Mucosa of stomach (tissue), 1 donor: ENCODE data around the gene GARIN3.
"Not testable (repeated sequence)": the region's sequence is repeated elsewhere in the genome, so short reads cannot be mapped to it uniquely, and the experiment has no call there.

Experiments used
- H3K27me3 ChIP-seq: one replicate; pipeline ENCODE4 v1.7.0; 2013; ENCODE audit warnings: mild to moderate bottlenecking, low read length; ENCODE audit not compliant: control insufficient read depth, insufficient read depth
- H3K36me3 ChIP-seq: one replicate; pipeline ENCODE4 v1.7.0; 2013; ENCODE audit warnings: low read length; ENCODE audit not compliant: control insufficient read depth, insufficient read depth
- H3K4me1 ChIP-seq: one replicate; pipeline ENCODE4 v1.7.0; 2013; ENCODE audit warnings: mild to moderate bottlenecking, low read length; ENCODE audit not compliant: control insufficient read depth, insufficient read depth
- H3K4me3 ChIP-seq: one replicate; pipeline ENCODE4 v1.7.0; 2013; ENCODE audit warnings: low read length
- H3K9ac ChIP-seq: one replicate; pipeline ENCODE4 v1.7.0; 2013; ENCODE audit warnings: mild to moderate bottlenecking, low read length, moderate library complexity
- H3K9me3 ChIP-seq: one replicate; pipeline ENCODE4 v1.7.0; 2013; ENCODE audit warnings: mild to moderate bottlenecking, low read length, moderate library complexity; ENCODE audit not compliant: control insufficient read depth
- donor health status: Pancreatic carcinoma.

The GARIN3 gene

GRCh38 chr5:157166214-157167213 lies at the start of gene GARIN3:
GARIN3 (minus strand) TSS chr5:157166264; CDS start chr5:157166168, 96 bp downstream.
- Histone ChIP-seq H3K36me3 (no peaks in the 10 kb centered on the region), H3K9ac (no peak within 1 kb of the TSS), H3K9me3 (no peaks in the 10 kb centered on the region), H3K27me3 (no peaks in the 10 kb centered on the region), H3K4me1 (no peaks in the 10 kb centered on the region), H3K4me3 (no peak within 1 kb of the TSS)

GRCh38 chr5:157215514-157216167 lies 49.6 kb upstream of the GARIN3 start:
- H3K27me3 ChIP-seq, result no peaks in the 10 kb centered on the region
- H3K9me3 ChIP-seq, result no peaks in the 10 kb centered on the region
- no peak overlapping the region for H3K9ac ChIP-seq
- H3K4me1 ChIP-seq, result no peaks in the 10 kb centered on the region
- H3K36me3 ChIP-seq, result no peaks in the 10 kb centered on the region
- H3K4me3 ChIP-seq, result no peak overlapping the region

DNA sequence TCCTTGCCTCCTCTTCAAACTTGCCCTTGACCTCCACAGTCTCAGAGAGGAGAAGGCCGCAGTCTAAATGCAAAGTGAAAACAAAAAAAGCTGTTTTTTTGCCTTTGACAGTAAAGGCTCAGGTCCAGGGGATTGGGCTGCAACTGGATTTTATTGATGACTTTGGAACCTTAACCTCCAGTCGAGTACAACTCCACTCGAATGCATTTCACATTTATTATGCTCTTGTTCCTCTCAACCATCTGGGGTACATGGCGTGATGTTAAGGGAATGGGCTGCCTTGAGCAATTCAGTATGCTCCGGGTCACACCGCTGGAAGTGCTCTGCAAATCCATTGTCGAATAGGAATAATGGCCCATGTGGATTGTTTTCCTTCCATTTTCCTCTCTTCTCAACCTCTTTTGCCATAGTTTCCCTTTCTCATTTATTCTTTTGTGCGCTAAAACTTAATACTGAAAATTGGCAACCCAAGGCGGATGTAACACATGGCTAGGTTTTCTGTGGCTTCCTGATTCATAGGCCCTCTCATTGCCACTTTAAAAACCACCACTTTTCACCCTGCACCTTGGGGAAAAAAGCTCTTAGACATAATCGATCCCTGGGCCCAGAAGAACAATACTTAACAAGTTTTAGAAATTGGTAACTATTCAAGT lies 48.9 kb upstream of the GARIN3 start:
- no peaks in the 10 kb centered on the region for H3K27me3 ChIP-seq
- H3K9ac ChIP-seq, result no peak overlapping the region
- H3K4me3 ChIP-seq, result no peak overlapping the region
- no peaks in the 10 kb centered on the region for H3K36me3 ChIP-seq
- no peaks in the 10 kb centered on the region for H3K9me3 ChIP-seq
- no peaks in the 10 kb centered on the region for H3K4me1 ChIP-seq

DNA sequence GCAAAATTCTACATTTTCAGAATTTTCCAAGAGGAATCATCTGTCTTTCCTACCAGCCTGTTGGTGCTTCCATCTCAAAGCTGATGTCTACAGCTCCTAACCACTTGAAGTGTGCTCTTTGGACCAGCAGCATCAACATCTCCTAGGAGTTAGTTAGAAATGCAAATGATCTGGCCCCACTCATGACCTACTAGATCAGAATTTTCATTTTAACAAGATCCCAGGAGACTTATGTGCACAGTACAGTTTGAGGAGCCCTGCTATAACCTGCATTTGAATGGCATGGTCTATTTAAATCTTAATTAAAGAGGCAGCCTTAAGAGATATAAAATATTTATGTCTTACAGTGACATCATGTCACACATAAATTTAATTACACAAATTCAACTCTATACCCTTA lies 48.4 kb upstream of the GARIN3 start:
- H3K4me3 ChIP-seq, result no peak overlapping the region
- no peaks in the 10 kb centered on the region for H3K4me1 ChIP-seq
- H3K9me3 ChIP-seq, result no peaks in the 10 kb centered on the region
- H3K36me3 ChIP-seq, result no peaks in the 10 kb centered on the region
- no peak overlapping the region for H3K9ac ChIP-seq
- no peaks in the 10 kb centered on the region for H3K27me3 ChIP-seq

- no peaks in the 10 kb centered on the region for H3K27me3 ChIP-seq
- no peak overlapping the region for H3K4me3 ChIP-seq
- no peak overlapping the region for H3K9ac ChIP-seq
- H3K9me3 ChIP-seq, result no peaks in the 10 kb centered on the region
- H3K36me3 ChIP-seq, result no peaks in the 10 kb centered on the region
- H3K4me1 ChIP-seq, result no peaks in the 10 kb centered on the region
These were observed 47.6 kb upstream of the GARIN3 start for GRCh38 chr5:157213527-157214243.

- Histone ChIP-seq H3K4me3 (no peak overlapping the region), H3K9me3 (no peaks in the 10 kb centered on the region), H3K4me1 (no peaks in the 10 kb centered on the region), H3K27me3 (no peaks in the 10 kb centered on the region), H3K9ac (no peak overlapping the region), H3K36me3 (no peaks in the 10 kb centered on the region)
These were observed 46.2 kb upstream of the GARIN3 start for GRCh38 chr5:157212307-157212706.

DNA sequence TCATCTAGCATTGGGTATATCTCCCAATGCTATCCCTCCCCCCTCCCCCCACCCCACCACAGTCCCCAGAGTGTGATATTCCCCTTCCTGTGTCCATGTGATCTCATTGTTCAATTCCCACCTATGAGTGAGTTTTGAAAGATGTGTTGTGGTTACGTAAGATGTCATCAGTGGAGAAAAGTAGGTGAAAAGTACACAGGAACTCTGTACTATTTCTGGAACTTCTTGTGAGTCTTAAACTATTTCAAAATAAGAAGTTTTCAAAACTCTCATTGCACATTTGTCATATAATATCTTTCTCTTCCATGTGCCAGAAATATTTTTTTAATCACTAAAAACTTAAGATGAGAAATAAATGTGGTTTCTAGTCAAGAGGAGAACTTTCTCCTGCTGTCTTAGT lies 44.6 kb upstream of the GARIN3 start:
- not testable (repeated sequence) for H3K36me3 ChIP-seq, H3K27me3 ChIP-seq, H3K9me3 ChIP-seq, H3K9ac ChIP-seq, H3K4me1 ChIP-seq, H3K4me3 ChIP-seq

- Histone ChIP-seq H3K36me3 (no peaks in the 10 kb centered on the region), H3K9ac (no peak overlapping the region), H3K27me3 (no peaks in the 10 kb centered on the region), H3K4me1 (no peaks in the 10 kb centered on the region), H3K9me3 (no peaks in the 10 kb centered on the region), H3K4me3 (no peak overlapping the region)
These were observed 39.6 kb upstream of the GARIN3 start for GRCh38 chr5:157205708-157206107.

GRCh38 chr5:157204765-157205164 lies 38.7 kb upstream of the GARIN3 start:
- Histone ChIP-seq H3K4me1 (no peaks in the 10 kb centered on the region), H3K4me3 (no peak overlapping the region), H3K9ac (no peak overlapping the region), H3K27me3 (no peaks in the 10 kb centered on the region), H3K9me3 (no peaks in the 10 kb centered on the region), H3K36me3 (no peaks in the 10 kb centered on the region)

DNA sequence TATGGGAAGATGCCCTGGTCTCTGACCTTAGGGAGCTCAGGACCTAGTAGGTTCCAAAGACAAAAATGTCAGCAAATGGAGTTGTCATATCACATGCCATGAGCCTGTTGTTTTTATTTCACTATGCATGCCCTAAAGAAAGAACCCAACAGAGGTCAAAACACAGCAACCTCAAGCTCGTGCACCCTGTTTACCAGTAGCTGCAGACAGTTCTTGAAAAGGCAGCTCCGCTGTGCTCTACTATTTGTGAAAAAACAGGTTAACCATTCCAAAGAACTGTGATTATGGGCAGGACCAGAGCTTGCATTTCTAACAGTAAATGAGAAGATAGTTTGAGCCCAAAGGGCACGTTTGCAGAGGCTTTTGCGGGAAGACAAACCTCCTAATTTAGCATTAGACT lies 37.4 kb upstream of the GARIN3 start:
- Histone ChIP-seq H3K27me3 (no peaks in the 10 kb centered on the region), H3K9ac (no peak overlapping the region), H3K36me3 (no peaks in the 10 kb centered on the region), H3K4me3 (no peak overlapping the region), H3K9me3 (no peaks in the 10 kb centered on the region), H3K4me1 (no peaks in the 10 kb centered on the region)

- H3K4me3 ChIP-seq, result no peak overlapping the region
- H3K27me3 ChIP-seq, result no peaks in the 10 kb centered on the region
- H3K9me3 ChIP-seq, result no peaks in the 10 kb centered on the region
- H3K9ac ChIP-seq, result no peak overlapping the region
- H3K4me1 ChIP-seq, result no peaks in the 10 kb centered on the region
- H3K36me3 ChIP-seq, result no peaks in the 10 kb centered on the region
These were observed 35.8 kb upstream of the GARIN3 start for GRCh38 chr5:157201857-157202256.
